ENCODE data around the gene ZNF423.

The ZNF423 gene

GRCh38 chr16:49638673-49639610 is 217.0 kb downstream of the ZNF423 start:
- DNase-seq = no peak

- no peak for DNase-seq
Observed at GRCh38 chr16:49637933-49638672, 217.8 kb downstream of the ZNF423 start.

GRCh38 chr16:49637511-49637910 is 218.4 kb downstream of the ZNF423 start:
- no peak for DNase-seq

GRCh38 chr16:49636608-49637007 is 219.3 kb downstream of the ZNF423 start:
- DNase-seq = no peak

- no peak for DNase-seq
Observed at GRCh38 chr16:49635591-49636581, 220.0 kb downstream of the ZNF423 start.

GRCh38 chr16:49635009-49635350 is 220.9 kb downstream of the ZNF423 start:
- no peak for DNase-seq

GRCh38 chr16:49634235-49635008 is 221.5 kb downstream of the ZNF423 start:
- DNase-seq = no peak

- no peak for DNase-seq
Observed at GRCh38 chr16:49632795-49633184, 223.1 kb downstream of the ZNF423 start.

GRCh38 chr16:49632086-49632794 is 223.7 kb downstream of the ZNF423 start:
- DNase-seq = no peak

- DNase-seq = peak; percentile 83
Observed at GRCh38 chr16:49631187-49632041, 224.5 kb downstream of the ZNF423 start.

- no peak for DNase-seq
Observed at GRCh38 chr16:49630783-49631182, 225.1 kb downstream of the ZNF423 start.

GRCh38 chr16:49629851-49630250 is 226.1 kb downstream of the ZNF423 start:
- DNase-seq = no peak

GRCh38 chr16:49628148-49628547 is 227.8 kb downstream of the ZNF423 start:
- DNase-seq = no peak

- DNase-seq = no peak
Observed at GRCh38 chr16:49625311-49626065, 230.4 kb downstream of the ZNF423 start.

GRCh38 chr16:49623501-49624266 is 232.2 kb downstream of the ZNF423 start:
- DNase-seq = no peak

GRCh38 chr16:49622421-49623402 is 233.2 kb downstream of the ZNF423 start:
- no peak for DNase-seq

- DNase-seq = no peak
Observed at GRCh38 chr16:49622084-49622390, 233.9 kb downstream of the ZNF423 start.

Measured in fibroblast of skin of back (primary cell).